GM12874 (cell line): ENCODE data around the gene NDFIP2.

Experiments used
- TF ChIP-seq, protein P1 (sequence below): IDR thresholded peaks from 2 replicates; pipeline ENCODE4 v1.5.1; 2011; ENCODE audit warnings: low read depth, mild to moderate bottlenecking, control low read depth, low read length, moderate library complexity; ENCODE audit not compliant: insufficient read depth

The NDFIP2 gene

DNA sequence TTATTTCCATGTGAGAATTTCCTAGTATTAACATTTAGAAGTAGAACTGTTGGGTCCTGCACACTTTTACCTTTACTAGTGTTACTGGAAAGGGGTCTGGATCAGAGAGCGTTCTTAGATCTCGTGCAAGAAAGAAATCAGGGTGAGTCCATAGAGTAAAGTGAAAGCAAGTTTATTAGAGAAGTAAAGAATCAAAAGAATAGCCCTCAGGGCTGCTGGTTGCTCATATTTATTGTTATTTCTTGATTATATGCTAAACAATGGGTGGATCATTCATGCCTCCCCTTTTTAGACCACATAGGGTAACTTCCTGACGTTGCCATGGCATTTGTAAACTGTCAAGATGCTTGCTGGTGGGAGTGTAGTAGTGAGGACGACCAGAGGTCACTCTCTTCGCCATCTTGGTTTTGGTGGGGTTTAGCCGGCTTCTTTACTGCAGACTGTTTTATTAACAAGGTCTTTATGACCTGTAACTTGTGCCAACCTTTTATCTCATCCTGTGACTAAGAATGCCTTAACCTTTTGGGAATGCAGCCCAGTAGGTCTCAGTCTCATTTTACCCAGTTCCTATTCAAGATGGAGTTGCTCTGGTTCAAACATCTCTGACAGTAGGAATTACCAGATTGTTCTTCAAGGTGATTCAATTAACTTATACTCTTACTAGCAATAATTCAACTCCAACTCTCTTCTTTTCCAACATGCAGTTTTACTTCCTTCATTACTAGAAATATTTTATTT lies 27.4 kb downstream of the NDFIP2 start:
- TF ChIP-seq, protein P1, sequence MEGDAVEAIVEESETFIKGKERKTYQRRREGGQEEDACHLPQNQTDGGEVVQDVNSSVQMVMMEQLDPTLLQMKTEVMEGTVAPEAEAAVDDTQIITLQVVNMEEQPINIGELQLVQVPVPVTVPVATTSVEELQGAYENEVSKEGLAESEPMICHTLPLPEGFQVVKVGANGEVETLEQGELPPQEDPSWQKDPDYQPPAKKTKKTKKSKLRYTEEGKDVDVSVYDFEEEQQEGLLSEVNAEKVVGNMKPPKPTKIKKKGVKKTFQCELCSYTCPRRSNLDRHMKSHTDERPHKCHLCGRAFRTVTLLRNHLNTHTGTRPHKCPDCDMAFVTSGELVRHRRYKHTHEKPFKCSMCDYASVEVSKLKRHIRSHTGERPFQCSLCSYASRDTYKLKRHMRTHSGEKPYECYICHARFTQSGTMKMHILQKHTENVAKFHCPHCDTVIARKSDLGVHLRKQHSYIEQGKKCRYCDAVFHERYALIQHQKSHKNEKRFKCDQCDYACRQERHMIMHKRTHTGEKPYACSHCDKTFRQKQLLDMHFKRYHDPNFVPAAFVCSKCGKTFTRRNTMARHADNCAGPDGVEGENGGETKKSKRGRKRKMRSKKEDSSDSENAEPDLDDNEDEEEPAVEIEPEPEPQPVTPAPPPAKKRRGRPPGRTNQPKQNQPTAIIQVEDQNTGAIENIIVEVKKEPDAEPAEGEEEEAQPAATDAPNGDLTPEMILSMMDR: no peak

DNA sequence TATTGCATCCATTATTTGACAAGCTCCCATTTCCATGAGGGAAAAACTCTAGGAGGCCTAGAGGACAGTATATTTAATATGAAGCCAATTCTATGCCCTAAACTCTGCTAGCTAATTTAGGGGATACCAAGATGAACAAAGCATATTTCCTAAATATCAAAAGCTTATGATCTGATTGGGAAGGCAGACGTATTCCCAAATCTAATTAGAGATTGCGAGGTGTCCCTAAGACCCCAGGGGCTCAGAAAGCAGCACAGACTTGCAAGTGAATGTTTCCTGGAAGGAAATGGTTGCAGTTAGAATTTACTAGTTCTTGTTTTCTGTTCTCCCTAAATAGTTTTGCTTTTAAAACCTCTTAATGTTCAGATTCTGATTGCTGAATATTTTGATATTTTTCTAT lies 30.7 kb downstream of the NDFIP2 start:
- TF ChIP-seq, protein P1: no peak

GRCh38 chr13:79512950-79513349 lies 32.0 kb downstream of the NDFIP2 start:
- TF ChIP-seq, protein P1: no peak

DNA sequence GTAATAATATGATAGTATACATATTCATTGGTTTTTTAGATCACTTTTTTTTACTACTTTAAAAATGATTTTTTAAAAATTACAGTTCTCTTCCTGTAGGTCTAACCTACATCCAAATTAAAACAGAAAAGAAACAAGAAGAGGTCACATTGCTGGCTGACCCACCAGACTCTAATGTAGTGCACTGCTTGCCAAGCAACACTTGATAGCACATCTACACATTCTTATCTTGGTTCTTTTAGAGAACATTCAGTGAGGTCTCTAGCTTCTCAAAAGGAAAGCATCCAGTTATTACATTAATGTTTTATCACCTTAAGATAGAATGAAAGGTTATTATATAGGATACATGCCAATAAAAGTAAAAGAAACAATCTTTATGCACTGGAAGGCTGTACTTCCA lies 35.6 kb downstream of the NDFIP2 start:
- TF ChIP-seq, protein P1: no peak

DNA sequence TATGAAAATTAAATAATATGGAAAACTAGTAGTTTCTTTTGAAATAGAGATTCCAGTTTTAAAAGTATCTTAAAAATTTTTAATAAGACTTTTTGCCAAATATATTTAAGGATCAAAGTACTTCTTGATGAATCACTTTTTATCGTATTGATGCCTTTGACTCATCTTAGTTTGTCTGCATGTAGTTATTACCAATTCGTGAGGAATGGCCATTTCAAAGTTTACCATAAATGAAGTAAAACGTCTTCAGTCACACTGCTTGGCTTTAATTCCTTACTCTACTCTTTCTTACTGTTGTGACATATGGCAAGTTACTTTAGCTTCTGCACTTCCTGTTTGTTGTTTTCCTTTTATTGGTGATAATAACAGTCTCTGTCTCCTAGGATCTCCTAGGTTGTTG lies 38.3 kb downstream of the NDFIP2 start:
- TF ChIP-seq, protein P1: no peak

- TF ChIP-seq, protein P1: no peak
Observed at GRCh38 chr13:79522583-79522982, 41.6 kb downstream of the NDFIP2 start.

DNA sequence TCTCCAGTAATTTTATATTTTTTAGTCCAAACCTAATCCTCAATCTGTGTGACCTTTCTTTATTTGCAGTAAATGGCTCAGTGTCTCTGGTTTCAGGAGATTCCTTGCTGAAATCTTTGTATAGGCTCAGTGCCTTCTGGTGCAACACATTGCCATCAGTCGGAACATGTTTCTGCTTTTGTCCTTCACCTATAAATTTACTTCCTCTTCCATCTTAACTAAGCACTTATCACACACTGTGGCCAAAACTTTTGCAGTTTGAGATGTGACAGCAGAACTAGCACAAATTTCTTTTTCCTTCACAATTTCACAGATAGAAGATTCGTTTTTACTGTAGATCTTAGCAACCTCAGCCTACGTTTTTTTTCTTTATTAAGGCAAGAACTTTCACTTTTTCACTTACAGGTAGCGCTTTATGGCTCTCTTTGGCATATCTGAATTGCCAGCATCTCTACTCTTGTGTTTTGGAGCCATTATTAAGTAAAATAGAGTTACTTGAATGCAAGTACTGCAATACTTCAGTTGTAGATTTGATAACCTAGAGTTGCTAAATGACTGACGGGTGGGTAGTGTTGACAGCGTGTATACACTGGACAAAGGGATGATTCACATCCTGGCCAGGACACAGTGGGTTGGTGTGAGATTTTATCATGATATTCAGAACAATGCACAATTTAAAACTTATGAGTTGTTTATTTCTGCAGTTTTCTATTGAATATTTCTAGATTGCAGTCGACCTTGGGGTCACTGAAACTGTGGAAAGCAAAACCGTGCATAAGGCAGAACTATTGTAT lies 44.3 kb downstream of the NDFIP2 start:
- TF ChIP-seq, protein P1: no peak
